RCC 7860 (cell line): ENCODE results near the gene SOX18.
"Not testable (repeated sequence)": the region's sequence is repeated elsewhere in the genome, so short reads cannot be mapped to it uniquely, and the experiment has no call there.

Experiments used
- DNase-seq: peaks from one replicate; pipeline ENCODE4 v3.0.0-alpha.2; 2015; ENCODE audit warnings: low spot score
- FAIRE-seq: peaks from 2 replicates; lab custom pipeline; 2012; peaks lifted over from hg19 to GRCh38; lab: Jason Lieb, UNC

Gene SOX18

DNA sequence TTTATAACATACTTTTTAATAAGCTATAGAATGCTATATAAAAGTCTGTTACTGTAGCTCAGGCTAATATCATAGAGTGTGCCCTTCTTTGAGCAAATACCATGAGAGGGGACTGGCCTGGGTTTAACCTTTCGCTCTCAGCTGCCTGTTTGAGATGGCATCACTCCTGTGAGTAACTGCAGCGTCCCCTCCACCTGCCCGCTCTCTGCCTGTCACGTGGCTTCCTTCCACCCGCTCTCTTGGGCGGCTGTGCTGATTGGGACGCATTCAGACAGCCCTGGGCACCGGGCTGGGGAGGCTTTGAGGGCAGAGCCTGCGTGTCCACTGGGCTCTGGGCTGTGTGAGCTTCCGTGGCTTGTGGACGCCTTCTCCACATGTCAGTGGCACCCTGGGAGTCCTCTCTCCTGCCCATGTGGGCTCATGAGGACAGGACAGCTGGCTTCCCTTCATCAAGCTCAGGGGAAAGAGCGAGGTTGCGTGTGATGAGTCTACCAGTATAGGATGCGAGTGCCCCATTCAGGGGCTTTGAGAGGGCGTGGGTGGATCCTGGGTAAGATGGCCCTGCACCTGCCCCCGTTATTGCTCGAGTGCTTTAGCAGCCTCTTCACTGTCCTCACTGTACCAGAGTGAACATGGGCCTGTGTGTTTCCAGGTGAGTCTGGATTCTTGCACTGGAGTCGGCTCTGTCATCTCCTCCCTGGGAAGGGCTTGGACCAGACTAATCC lies 24.2 kb downstream of the SOX18 start:
- no peak for FAIRE-seq

DNA sequence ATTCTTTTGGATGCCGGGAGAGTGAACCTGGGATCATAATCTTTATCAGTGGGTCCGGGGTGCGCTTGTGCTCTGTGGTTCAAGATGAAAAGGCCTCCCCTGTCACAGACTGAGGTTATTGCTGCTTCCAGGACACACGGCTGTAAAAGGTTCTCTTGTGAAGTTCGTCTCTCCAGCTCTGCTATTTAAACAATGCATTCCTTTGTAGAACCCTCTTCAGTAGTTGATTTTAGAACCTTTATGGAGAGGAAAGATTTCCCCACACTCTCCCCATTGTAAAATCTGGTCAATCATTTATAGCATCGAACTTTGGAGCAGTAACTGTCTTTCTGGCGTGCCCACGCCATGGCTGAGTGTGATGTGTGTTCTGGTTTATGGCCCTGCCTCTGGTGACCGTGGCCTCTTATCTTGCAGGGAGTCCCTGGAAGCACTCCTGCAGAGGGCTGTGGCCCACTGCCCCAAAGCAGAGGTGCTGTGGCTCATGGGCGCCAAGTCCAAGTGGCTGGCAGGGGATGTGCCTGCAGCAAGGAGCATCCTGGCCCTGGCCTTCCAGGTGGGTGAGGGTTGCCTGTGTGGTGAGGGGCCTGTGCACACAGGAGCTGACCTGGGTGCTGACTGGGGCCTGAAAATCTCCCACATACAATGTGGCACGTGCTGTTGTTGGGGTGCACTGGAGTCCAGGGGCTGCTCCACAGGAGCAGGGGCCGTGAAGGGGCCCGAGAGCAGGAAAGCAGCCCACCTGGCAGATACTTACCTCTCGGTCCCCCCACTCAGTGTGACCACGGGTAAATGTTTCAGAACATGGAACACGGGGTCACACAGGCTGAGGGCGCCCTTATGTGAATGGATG lies 25.1 kb downstream of the SOX18 start:
- DNase-seq, result no peak
- FAIRE-seq, result no peak

More for the DNA sequence above, 24.2 kb downstream of the SOX18 start:
- DNase-seq, result no peak

DNA sequence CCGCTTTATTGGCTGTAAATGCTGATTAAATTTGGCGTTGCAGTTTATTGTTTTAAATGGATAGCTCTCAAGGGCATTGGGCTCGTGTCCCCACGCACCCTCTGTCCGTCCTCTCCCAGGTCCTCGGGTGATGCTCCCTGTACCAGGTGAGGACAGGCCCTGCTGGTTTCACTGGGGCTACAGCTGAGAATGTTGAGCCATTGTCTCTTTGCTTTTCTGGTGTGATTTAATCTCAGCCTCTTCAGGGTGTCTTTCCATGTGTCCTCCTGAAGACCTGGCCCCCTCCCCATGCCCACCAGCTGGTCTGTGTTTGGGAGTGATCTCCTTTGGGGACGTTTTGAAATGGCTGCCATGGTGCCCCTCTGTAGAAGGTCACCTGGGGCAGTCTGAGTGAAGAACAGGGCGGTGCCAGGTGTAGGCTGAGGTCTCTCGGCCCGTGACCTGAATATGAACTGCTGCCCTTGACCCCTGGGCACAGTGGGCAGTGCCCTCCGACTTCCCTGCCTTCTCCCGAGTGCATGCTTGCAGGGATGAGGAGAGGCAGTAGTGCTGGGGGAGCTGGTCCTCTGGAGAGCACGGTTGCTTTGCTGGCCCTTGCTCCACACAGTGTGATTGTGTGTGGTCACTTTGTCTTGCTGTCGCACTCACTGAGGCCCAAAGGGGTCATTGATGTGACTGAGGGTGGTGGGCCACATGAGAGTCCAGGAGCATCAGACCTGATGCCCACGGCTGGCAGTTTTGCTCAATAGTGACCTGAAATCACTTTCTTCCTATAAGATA lies 25.9 kb downstream of the SOX18 start:
- no peak for FAIRE-seq
- no peak for DNase-seq

DNA sequence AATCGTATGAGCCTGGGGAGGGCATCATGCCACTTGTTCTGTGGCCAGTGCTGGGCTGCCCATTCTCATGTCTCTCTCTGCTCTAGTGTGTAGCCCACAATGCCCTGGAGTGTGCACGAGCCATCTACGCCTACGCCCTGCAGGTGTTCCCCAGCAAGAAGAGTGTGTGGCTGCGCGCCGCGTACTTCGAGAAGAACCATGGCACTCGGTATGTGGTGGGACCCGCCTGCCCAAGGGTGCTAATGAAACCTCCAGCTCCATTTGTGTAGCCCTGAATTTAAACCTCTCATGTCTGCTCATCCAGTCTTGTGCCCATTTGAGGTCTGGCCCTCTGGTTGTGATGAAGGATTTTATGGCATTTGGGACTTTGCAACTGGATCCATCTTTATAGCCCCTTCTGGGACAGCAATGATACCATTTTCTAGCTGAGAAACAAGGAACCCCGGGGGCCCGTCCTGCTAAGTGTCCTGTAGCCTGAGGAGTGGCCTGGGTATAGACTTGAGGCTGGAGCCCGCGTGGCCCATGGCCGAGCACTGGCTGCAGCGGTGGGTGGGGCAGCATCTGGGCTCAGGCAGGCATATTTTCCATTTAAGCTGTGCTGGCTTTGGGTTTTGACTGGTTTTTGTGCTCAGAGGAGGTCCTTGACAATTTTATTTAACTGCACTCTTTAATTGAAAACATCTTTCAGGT lies 26.6 kb downstream of the SOX18 start:
- DNase-seq (no peak), FAIRE-seq (no peak)

DNA sequence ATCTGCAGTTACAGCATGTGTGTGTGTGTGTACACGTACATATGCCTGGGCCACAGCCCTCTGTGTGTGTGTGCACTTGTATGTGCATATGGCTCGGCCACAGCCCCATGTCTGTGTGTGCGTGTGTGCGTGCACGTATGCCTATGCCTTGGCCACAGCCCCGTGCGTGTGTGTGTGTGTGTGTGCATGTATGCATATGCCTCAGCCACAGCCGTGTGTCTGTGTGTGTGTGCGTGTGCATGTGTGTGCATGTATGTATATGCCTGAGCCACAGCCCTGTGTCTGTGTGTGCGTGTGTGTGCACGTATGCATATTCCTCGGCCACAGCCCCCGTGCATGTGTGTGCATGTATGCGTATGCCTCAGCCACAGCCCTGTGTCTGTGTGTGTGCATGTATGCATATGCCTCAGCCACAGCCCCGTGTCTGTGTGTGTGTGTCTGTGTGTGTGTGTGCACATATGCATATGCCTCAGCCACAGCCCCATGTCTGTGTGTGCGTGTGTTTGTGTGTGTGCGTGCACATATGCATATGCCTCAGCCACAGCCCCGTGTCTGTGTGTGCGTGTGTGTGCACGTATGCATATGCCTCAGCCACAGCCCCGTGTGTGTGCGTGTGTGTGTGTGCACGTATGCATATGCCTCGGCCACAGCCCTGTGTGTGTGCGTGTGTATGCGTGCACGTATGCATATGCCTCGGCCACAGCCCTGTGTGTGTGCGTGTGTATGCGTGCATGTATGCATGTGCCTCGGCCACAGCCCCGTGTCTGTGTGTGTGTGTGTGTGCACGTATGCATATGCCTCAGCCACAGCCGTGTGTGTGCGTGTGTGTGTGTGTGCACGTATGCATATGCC lies 28.1 kb downstream of the SOX18 start:
- FAIRE-seq (no peak), DNase-seq (no peak)

DNA sequence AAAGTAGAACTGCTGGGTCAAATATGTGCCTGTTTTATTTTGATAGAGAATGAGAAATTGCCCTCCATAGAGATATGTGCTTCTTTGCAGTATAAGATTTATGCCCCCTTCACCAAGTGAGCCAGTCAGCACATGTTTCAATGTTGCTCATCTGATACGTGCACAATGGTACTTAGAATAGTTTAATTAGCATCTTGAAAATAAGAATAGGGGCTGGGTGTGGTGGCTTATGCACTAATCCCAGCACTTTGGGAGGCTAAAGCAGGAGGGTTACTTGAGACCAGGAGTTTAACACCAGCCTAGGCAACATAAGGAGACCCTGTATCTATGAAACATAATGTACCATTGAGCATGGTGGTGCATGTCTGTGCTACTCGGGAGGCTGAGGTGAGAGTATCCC lies 33.8 kb downstream of the SOX18 start:
- FAIRE-seq (no peak), DNase-seq (no peak)

DNA sequence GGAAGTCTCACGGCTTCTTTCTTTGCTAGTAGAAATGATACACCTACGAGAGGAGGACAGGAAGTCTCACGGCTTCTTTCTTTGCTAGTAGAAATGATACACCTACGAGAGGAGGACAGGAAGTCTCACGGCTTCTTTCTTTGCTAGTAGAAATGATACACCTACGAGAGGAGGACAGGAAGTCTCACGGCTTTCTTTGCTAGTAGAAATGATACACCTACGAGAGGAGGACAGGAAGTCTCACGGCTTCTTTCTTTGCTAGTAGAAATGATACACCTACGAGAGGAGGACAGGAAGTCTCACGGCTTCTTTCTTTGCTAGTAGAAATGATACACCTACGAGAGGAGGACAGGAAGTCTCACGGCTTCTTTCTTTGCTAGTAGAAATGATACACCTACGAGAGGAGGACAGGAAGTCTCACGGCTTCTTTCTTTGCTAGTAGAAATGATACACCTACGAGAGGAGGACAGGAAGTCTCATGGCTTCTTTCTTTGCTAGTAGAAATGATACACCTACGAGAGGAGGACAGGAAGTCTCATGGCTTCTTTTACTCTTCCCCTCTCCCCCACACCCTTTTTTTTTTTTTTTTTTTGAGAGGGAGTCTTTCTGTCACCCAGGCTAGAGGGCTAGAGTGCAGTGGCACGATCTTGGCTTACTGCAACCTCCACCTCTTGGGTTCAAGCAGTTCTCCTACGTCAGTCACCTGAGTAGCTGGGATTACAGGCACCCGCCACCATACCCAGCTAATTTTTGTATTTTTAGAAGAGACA lies 36.9 kb downstream of the SOX18 start:
- not testable (repeated sequence) for DNase-seq, FAIRE-seq

DNA sequence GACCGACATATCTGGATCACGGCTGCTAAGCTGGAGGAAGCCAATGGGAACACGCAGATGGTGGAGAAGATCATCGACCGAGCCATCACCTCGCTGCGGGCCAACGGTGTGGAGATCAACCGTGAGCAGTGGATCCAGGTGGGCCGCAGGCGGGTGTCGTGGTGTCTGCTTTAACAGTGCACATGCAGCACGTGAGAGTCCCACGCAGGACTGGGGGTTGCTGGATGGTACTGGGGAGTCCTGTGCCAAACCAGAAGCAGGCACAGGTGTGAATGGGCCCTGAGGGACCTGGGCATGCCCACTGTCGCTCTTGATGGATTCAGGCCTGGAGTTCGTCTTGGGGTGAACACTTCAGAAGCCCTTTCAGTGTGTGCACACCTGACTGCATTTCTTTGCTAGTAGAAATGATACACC lies 38.1 kb downstream of the SOX18 start:
- FAIRE-seq, result no peak

DNA sequence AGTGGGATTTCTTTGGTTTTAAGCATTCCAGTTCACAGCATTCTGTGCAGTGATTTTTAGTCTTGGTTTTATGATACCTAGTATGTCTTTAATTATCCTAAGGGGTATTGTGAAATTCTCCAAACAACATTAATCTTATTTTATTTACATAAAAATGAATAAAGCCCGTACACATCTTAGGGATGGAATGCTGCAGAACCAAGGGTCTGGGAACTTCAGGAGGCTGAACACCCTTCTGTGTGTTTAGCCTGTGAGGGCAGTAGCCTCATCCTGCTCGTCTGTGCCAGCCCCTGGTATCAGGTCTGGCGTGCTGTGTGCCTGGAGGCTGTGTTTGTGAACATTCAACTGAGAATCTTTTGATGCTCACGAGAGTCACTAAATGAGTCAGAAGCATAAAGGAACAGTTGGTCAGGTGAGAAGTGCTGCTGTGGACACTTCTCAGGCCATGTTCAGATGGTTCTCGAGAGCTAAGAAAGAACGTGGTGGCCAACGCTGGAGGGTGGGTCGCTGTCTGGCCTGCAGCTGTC lies 38.7 kb downstream of the SOX18 start:
- FAIRE-seq (no peak), DNase-seq (no peak)

More for the DNA sequence above, 38.1 kb downstream of the SOX18 start:
- no peak for DNase-seq

DNA sequence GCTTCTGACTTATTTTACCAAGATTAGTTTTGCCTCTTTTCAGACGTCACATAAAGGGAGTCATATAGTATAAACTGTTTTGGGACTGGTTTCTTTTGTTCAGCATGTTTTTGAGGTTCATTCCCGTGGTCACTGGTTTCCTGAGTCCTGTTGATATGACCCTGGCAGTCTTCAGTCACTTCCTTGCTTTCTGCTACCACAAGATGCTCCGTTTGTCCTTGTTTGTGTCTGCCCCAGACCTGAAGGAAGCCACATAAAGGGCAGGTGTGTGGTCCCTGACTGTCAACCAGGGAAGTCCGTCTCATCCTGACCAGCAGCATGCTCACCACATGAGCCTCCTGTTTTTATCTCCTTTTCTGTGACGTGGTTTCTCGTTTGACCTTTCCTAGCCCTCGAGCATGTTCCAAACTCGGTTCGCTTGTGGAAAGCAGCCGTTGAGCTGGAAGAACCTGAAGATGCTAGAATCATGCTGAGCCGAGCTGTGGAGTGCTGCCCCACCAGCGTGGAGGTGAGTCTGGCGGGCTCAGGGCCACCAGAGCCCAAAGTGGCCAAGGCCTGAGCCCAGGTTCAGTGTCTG lies 39.5 kb downstream of the SOX18 start:
- DNase-seq (no peak), FAIRE-seq (no peak)

DNA sequence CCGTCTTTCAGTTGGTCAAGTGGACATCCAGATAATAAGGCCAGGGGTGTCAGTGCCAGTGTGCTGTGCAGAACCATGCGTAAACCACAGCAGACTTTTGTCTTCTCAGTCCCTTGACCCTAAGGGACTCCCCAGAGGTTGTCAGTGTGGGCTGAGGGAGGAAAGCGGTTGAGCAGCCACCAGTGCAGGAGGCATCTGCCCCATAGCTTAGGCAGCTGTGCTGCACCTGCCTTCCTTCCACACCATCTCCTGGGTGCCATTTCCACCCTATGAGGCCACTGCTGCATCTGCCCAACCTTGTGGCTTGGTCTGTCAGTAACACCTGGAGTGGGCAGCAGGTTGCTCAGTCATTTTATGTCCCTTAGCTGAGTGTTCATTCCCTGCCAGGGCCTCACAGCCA lies 42.5 kb downstream of the SOX18 start:
- FAIRE-seq (no peak), DNase-seq (no peak)

DNA sequence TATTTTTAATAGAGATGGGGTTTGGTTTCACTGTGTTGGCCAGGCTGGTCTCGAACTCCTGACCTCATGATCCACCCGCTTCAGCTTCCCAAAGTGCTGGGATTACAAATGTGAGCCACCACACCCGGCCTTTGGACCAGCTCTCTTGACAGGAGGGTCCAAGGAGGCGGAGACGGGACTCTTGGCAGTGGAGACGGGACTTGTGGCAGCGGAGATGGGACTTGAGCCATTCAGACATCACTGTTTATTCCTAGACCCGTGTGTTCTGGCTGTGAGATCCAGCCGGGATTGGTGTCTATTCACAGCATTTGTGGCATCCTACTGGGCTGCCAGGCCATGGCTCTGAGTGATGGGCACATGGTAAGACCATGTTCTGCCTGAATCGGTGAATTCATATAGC lies 42.9 kb downstream of the SOX18 start:
- FAIRE-seq, result no peak
- DNase-seq, result no peak

DNA sequence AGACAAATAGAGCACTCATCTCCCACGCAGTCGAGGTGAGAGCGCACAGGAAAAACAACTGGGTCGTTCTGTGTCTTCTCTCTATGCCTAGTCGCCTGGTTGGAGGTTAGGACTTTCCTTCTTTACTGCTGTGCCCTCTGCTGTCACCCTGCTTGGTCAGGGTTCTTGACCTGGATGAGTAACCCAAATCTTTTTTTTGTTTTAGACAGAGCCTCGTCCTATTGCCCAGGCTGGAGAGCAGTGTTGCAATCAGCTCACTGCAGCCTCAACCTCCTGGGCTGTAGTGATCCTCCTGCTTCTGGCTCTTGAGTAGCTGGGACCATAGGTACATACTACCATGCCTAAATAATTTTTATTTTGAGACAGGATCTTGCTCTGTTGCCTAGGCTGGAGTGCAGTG lies 44.0 kb downstream of the SOX18 start:
- DNase-seq, result no peak
- FAIRE-seq, result no peak

DNA sequence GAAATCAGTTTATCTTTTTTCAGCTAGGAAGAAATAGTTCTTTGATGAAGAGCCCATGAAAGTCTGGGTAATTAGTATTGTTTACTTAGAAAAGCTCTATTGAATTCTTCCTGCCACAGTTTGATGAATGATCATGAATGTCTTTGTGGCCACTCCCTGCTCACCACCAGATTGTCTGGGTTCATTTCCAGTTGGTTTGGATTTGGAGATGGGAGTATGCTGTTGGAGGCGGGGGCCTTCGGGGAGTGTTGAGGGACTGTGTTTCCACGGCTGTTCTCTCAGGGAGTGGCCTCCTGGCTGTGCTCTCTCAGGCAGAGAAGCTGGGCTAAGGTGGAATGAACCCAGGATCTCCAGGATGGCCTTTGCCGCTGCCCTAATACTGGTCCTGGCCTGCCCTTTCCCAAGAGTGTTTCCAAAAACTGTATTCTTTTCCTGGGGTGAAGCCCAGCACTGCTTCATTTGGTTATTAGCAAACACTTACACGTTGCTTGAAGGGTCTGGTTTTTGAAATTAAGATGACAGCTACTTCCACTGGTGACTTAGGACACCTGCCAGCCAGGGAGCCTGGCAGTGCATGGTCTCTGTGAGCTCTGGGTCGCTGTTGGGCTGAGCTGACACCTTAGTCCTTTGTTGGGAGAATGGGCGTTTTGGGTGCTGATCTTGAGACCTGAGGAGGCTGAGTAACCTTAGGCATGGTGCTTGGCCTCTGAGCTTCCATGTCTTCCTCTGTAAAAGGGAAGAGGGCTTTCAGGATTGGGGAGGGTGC lies 45.3 kb downstream of the SOX18 start:
- DNase-seq (no peak), FAIRE-seq (no peak)

DNA sequence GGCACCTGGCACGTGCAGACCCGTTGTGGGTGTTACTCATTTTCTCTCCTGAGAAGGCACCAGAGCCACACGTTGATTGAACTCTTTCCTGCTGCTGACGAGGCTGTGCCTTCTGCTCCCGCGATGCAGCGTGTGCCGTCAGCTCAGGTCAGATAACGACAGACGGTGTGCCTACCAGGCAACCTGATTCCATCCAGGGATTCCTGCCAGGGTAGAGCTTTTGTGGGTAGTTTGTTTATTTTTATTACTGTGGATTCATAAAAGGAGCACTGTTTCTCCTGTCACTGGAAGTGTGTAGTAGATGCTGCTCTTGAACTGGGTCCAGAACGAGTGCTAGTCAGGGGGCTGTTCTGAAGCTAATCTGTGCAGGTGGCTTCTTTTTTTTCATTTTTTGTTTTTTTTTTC lies 47.8 kb downstream of the SOX18 start:
- FAIRE-seq (no peak), DNase-seq (no peak)

DNA sequence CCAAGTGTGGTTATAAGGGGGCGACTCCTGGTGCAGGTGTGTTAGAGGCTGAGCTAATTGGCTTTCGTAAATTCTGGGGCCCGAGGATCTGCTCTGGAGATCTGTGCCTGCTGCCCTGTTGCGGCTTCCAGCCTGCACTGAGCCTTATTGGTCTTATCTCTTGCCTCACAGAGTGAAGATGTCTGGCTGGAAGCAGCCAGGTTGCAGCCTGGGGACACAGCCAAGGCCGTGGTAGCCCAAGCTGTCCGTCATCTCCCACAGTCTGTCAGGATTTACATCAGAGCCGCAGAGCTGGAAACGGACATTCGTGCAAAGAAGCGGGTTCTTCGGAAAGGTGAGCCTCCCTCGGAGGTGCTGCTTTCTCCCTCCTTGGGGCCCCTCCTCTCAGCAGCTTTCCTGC lies 48.5 kb downstream of the SOX18 start:
- FAIRE-seq (no peak), DNase-seq (no peak)
